GM12891 (cell line): ENCODE measurements around the gene ADAMTS3.

Experiments used
- POLR2A ChIP-seq: IDR thresholded peaks from 2 replicates; pipeline ENCODE4 v1.6.1; 2011; ENCODE audit warnings: low read depth, low read length, control low read depth
- POLR2AphosphoS5 ChIP-seq: IDR thresholded peaks from 2 replicates; pipeline ENCODE4 v1.6.1; 2011; ENCODE audit warnings: low read depth, low read length, control low read depth

DNA sequence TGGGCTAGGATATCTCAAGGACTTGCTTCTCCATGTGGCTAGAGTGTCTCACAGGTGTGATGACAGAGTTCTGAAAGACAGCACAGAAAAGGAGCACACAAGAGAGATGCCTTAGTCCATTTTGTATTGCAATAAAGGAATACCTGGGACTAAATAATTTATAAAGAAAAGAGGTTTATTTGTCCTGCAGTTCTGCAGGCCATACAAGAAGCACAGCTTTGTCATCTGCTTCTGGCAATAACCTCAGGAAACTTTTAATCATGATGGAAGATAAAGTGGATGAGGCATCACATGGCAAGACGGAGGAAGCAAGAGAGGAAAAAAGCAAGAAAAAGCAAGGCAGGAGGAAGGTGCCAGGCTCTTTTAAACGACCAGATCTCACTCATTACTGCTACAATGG, 126.9 kb downstream of the ADAMTS3 start:
- no peak for TF ChIP-seq POLR2AphosphoS5
- no peak for TF ChIP-seq POLR2A
